ENCODE results near the gene ADISSP. TPM values are rescaled to one million over a fixed set of nuclear protein-coding genes. Genes with fewer than 3 reads are reported as not detected.
A peak's percentile ranks its signal among the peaks of the same experiment; 100 is the strongest.

The ADISSP gene
- total RNA-seq, 1 experiment from 2014 or later, result 95.8 TPM

DNA sequence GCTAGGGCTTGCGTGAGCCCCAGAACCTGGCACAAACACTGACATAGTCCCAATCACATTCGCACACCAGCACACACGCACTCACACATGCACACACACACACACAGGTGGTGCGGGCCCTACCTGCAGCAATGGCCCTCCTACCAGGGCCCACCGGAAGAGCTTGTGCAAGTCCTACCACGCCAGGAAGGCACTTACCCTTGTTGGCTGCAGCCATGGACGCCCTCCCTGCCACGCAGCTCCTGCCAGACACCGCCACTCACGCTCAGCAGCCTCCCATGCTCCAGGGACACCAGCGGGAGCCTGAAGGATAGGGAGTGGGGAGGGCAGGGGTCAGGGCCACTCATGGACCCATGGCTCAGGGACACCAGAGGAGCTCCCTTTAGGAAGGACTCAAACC is 7.7 kb downstream of the ADISSP start:
- no peak for DNase-seq (ENCODE audit: low spot score)
- in situ Hi-C loops (cut with HindIII; ENCODE audit: low sequenced_read_pairs), result no loop called here

DNA sequence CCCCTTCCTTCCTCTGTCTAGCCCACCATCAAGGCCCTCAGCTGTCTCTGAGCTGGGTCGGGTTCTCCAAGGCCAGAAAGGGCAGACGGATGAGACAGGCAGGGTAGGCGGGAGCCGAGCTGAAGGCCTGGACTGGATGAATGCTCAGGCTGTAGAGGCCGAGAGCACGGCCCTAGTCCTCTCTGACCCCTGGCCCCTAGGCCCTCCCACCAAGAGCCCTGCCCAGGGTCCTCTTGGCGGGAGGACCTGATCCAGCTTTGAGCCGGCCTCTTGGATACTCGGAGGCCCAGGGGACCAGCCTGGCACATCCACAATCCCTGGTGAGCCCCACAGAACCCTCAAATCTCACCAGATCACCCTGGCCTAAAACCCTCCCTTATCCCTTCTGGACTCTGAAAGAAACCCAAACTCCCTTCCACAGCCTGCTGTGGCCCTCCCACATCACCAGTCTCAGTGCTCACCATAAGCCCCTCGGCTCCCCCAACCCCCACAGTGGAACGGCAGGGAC is 8.2 kb downstream of the ADISSP start:
- in situ Hi-C loops (cut with HindIII; ENCODE audit: low sequenced_read_pairs), result no loop called here
- DNase-seq (ENCODE audit: low spot score), result no peak

DNA sequence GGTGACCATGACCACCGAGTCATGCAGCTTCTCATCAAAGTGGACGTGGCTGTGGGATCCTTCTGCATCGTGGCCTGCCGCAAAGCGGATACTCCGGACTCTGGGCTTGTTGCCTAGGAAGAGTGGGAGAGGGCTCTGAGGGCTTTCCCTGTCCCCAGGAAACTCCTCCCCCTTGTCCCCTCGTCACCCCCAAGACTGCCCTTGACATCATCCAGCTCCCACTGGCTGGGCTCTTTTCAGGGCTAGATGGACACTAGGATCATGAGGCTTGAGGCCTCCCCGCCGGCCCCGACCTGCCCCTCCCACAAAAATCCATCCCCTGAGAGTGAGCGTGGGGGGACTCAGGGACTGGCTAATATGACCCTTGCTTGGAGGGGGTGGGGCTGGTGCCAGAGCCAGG is 9.0 kb downstream of the ADISSP start:
- in situ Hi-C loops (cut with HindIII; ENCODE audit: low sequenced_read_pairs), result no loop called here
- no peak for DNase-seq (ENCODE audit: low spot score)

DNA sequence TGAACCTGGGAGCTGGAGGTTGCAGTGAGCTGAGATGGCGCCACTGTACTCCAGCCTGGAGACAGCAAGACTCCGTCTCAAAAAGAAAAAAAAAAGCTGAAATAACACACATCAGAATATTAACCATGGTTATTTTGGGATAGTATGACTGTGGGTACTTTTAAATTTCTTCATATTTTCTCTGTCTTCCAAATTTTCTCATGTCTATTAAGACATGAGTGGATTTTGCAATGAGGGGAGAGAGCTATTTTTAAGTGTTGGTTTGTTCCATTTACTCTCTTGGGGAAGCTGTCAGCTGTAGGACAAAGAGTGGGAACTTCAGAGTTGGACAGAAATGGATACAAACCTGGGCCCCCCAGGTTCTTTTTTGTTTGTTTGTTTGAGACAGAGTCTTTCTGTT is 10.3 kb downstream of the ADISSP start:
- in situ Hi-C loops (cut with HindIII; ENCODE audit: low sequenced_read_pairs), result no loop called here

DNA sequence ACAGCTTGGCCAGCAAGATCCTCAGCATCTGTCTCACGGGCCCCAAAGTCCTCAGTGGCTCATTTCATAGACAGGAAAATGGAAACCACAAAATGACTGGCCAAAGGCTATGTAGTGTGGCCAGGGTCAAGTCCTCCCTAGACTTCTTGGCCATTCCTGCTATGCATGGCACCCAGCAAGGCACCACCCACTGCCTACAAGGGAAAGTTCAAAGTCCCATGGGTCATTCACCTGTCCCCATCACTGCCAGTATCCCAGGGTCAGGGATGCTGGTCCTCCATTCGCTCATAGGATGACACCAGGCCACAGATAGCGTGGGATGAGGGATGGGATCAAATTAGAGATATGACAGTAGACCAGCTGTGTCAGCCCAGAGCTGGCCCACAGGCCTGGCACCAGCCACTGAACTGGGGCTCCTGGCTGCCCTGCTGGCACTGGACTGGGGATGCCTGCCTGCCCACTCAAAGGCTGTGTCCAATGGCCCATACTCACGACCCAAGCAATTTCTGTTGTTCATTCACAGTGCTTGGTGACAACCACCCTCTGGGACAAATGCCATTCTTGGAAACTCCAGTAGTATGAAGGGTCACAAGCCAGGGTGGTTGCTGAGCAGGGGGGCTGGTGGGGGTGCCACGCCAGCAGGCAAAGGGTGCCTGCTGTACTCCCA is 11.6 kb downstream of the ADISSP start:
- in situ Hi-C loops (cut with HindIII; ENCODE audit: low sequenced_read_pairs), result no loop called here
- DNase-seq (ENCODE audit: low spot score), result no peak

More for the DNA sequence above, 10.3 kb downstream of the ADISSP start:
- no peak for DNase-seq (ENCODE audit: low spot score)

DNA sequence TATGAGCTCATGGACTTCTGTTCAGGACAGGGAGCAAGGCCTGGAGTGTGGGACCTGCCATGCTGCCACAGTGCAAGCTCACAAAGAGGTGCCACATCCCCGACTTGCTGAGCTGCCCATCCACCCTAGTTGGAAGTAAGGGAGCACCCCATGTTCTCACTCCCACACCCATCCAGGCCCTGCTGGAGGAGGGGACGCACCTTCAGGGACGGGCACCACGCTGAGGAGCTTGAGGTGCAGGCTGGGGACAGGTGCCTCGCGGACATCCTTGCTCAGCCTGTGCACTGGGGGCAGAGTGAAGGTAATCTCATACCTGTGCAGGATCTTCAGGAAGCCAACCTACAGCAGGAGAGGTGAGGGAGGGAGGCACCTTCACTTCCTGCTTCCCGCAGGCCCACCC is 12.3 kb downstream of the ADISSP start:
- in situ Hi-C loops (cut with HindIII; ENCODE audit: low sequenced_read_pairs), result no loop called here
- no peak for DNase-seq (ENCODE audit: low spot score)

DNA sequence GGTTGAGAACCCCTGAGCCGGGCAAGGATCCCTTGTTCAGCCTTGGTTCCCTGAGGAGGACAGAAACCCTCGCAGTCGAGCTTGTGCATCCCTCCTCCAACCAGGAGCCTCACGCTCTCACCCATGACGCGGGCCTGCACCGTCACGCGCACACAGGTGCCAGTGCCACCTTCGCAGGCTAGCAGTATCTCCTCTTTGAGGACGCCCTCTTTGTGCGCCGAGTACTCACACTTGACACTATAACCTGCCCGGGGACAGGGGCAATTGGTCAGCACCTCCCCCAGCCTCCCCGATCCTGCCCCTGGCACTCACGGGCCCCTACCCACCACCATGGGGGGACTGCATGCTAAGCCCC is 13.3 kb downstream of the ADISSP start:
- DNase-seq (ENCODE audit: low spot score), result no peak

DNA sequence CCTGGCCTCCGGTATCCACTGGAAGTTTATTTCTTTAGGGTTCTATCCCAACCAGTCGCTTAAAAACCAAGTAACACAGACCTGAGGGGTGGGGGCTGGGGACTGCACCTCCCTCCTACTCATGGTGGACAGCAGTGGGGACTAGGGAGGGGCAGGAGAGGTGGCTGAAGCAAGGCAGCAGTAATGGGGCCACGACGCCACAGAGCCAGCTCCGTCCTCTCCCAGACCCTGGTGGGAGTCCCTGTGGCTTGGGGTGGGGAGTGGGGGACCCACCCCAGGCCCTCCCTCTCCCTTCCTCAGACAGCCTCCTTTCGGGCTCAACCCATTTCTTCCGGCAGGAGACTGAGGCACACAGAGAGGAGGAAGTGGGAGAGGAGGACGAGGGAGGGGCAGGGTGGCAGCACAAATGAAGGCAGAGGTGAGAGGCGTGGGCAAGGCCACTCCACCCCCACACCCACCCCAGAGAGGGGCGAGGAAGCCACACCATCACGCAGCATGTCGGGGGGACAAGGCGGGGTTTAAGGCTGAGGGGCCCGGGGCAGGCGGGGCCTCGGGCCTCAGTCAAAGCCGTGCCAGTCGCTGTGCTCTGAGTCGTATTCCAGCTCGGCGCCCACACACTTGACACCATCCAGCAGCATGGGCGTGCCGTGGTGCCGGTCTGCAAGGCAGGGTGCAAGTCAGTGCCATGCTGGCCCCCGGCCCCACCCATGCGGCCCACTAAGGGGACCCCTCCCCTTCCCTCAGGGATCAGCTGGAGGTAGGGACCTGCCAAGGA is 13.9 kb downstream of the ADISSP start:
- in situ Hi-C loops (cut with HindIII; ENCODE audit: low sequenced_read_pairs), result no loop called here

More for the DNA sequence above, 13.3 kb downstream of the ADISSP start:
- in situ Hi-C loops (cut with HindIII; ENCODE audit: low sequenced_read_pairs), result no loop called here

DNA sequence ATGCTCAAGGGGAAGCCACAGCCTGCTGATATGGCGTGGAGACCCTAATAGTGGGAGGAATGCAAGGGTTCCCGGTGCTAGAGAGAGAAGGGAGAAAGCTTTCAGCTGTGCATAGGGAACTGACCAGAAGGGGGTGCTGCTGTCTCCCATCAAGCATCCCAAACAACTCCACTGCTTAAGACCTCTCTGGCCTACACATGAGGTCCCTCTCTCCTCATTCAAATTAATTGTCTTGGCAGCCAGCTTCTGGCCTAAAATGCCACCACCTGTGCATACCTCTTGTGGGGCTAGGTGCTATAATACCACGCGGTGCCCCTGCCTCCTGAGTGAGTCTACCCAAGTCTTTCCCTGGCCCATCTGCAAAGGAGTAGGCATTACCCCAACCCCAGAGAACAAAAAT is 14.5 kb downstream of the ADISSP start:
- in situ Hi-C loops (cut with HindIII; ENCODE audit: low sequenced_read_pairs), result no loop called here
- DNase-seq (ENCODE audit: low spot score), result peak; percentile 63

More for the DNA sequence above, 13.9 kb downstream of the ADISSP start:
- no peak for DNase-seq (ENCODE audit: low spot score)

DNA sequence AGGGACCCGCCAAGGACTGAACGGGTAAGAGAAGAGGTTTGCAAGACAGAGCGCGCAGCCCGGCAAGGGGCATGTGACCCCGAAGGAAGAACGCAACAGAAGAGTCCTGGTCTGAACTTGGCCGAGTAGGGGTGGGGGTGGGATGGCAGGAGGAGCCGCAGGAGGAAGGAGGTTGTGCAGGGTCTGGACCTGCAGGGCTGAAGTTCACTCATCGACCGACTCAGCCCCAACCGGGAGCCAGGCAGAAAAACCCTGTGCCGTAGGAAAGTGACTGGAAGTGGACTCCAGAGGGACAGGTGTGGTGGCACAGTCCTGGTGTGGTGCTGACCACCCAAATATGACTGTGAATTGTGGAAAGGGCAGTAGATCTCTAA is 15.2 kb downstream of the ADISSP start:
- DNase-seq (ENCODE audit: low spot score), result no peak
- in situ Hi-C loops (cut with HindIII; ENCODE audit: low sequenced_read_pairs), result no loop called here

DNA sequence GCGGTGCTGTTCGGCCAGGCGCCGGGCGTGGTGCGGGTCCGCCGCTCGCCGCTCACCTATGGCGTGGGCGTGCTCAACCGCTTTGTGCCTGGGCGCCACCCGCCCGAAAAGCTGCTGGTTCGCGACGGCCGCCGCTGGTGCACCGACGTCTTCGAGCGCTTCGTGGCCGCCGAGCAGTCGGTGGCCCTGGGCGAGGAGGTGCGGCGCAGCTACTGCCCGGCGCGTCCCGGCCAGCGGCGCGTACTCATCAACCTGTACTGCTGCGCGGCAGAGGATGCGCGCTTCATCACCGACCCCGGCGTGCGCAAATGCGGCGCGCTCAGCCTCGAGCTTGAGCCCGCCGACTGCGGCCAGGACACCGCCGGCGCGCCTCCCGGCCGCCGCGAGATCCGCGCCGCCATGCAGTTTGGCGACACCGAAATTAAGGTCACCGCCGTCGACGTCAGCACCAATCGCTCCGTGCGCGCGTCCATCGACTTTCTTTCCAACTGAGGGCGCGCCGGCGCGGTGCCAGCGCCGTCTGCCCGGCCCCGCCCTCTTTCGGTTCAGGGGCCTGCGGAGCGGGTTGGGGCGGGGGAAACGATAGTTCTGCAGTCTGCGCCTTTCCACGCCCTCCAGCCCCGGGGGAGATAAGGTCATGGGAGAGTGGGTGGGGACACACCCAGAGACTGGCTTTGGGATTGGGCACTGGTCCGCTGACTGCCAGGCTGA is 15.7 kb downstream of the ADISSP start:
- in situ Hi-C loops (cut with HindIII; ENCODE audit: low sequenced_read_pairs), result no loop called here
- no peak for DNase-seq (ENCODE audit: low spot score)

DNA sequence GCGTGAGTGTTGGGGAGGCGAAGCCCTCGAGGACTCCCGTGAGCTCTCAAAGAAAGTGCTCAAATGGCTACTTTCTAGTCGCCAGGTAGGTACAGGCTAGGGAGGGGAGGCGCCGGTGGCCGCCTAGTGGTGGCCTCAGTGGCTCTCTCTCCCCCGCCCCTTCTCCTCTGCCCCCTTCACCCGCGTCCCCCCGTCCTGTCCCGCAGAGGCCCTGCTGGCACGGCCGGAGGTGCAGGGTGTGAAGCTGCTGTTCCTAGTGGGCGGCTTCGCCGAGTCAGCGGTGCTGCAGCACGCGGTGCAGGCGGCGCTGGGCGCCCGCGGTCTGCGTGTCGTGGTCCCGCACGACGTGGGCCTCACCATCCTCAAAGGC is 16.3 kb downstream of the ADISSP start:
- in situ Hi-C loops (cut with HindIII; ENCODE audit: low sequenced_read_pairs), result no loop called here
- no peak for DNase-seq (ENCODE audit: low spot score)

DNA sequence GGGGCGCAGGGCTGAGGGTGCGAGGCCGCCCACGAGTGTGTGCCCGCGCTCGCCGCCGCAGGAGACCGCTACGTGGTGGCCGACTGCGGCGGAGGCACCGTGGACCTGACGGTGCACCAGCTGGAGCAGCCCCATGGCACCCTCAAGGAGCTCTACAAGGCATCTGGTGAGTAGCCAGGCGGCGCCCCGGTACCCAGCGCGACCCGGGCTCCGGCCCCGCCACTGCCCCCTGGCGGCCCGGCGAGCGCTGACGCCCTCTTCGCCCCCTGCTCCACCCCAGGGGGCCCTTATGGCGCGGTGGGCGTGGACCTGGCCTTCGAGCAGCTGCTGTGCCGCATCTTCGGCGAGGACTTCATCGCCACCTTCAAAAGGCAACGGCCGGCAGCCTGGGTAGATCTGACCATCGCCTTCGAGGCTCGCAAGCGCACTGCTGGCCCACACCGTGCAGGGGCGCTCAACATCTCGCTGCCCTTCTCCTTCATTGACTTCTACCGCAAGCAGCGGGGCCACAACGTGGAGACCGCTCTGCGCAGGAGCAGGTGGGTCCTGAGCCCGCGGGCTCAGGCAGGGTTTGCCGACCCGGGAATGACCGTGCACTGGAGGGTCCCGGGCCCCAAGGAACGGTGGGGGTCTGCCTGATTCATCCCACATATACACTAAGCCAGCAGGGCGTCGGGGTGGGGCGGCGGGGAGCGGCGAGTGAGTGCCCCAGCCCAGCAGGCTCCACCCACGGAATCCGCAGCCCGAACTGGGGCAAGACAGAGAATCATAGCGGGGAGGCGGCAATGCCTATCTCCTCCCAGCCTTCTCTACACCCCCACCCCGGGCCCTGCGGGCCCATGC is 17.6 kb downstream of the ADISSP start:
- in situ Hi-C loops (cut with HindIII; ENCODE audit: low sequenced_read_pairs), result no loop called here
- no peak for DNase-seq (ENCODE audit: low spot score)

DNA sequence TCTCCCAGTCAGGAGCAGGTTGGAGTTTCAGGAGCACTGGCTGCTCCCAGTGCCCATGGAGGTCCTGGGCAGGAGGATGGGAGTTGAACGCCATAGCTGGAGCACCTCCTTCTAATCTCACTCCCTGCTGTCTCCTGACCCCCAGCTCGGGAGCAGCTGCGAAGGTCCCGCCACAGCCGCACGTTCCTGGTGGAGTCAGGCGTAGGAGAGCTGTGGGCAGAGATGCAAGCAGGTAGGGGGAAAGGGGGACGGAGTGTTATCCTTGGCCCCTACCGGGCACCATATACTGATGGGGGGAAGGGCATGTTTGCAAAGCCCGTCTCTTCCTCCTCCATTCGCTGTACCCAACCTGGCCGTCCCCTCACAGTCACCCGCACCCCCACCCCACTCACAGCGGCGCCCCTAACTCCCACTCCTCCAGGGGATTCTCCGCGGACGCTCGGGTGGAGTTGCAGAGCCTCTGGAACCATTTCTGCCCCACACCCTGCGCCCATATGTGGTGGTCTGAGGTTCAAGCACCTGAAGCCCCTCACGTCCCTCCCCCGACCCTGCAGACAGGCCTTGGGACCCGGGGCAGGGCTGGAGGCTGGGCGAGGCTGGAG is 18.4 kb downstream of the ADISSP start:
- DNase-seq (ENCODE audit: low spot score), result no peak

DNA sequence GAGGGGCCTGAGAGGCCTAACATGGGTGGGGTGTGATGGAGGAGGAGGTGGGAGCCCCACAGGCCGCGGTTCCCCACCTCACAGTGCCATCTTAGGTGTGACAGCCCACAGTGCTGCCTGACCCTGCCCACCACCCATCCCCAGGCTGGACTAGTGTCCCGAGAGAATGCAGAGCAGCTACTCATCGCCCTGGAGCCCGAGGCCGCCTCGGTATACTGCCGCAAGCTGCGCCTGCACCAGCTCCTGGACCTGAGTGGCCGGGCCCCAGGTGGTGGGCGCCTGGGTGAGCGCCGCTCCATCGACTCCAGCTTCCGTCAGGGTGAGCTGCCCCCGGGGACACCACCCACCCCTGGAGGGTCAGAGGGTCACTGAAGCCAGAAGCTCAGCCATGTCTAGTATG is 19.5 kb downstream of the ADISSP start:
- in situ Hi-C loops (cut with HindIII; ENCODE audit: low sequenced_read_pairs), result no loop called here
- no peak for DNase-seq (ENCODE audit: low spot score)

More for the DNA sequence above, 18.4 kb downstream of the ADISSP start:
- in situ Hi-C loops (cut with HindIII; ENCODE audit: low sequenced_read_pairs), result no loop called here

DNA sequence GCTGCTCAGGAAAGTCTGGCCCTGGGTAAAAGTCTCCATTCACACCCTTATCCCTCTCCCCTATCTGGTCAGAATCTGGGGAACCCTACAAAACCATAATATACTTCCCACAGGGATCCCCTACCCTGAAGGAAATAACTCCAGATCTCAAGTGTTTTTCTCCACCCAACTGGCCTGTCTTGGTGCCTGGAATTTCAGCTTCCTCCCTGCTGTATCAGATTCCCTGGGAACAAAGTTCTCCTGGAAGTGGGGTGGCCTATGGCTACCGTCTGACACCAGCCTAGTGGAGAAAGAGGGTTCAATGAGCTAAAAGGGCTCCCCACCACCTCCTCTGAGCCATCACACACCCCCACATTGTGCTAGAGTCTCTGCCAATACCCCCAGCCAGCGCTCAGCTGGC is 20.1 kb downstream of the ADISSP start:
- no peak for DNase-seq (ENCODE audit: low spot score)
- in situ Hi-C loops (cut with HindIII; ENCODE audit: low sequenced_read_pairs), result no loop called here

DNA sequence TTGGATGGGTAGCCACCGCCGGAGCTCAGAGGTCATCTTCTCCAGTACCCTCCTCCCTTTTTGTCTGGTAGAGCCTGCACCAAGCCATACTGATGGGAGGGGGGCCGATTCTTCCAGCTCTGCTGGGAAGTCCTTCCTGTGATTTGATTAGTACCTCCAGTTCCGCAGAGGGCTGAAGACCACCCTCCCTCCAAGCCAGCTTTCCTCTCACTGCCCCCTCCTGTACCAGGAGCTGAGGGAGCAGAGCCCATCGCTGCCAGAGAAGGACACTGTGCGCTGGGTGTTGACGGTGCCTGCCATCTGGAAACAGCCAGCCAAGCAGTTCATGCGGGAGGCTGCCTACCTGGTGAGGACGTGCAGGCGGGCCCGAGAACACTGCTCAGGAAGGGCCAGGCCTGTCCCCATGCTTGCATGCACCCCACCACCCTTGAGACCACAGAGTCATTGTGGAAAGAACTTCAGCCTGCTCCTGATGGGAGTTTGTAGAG is 21.8 kb downstream of the ADISSP start:
- DNase-seq (ENCODE audit: low spot score), result no peak
- in situ Hi-C loops (cut with HindIII; ENCODE audit: low sequenced_read_pairs), result no loop called here

DNA sequence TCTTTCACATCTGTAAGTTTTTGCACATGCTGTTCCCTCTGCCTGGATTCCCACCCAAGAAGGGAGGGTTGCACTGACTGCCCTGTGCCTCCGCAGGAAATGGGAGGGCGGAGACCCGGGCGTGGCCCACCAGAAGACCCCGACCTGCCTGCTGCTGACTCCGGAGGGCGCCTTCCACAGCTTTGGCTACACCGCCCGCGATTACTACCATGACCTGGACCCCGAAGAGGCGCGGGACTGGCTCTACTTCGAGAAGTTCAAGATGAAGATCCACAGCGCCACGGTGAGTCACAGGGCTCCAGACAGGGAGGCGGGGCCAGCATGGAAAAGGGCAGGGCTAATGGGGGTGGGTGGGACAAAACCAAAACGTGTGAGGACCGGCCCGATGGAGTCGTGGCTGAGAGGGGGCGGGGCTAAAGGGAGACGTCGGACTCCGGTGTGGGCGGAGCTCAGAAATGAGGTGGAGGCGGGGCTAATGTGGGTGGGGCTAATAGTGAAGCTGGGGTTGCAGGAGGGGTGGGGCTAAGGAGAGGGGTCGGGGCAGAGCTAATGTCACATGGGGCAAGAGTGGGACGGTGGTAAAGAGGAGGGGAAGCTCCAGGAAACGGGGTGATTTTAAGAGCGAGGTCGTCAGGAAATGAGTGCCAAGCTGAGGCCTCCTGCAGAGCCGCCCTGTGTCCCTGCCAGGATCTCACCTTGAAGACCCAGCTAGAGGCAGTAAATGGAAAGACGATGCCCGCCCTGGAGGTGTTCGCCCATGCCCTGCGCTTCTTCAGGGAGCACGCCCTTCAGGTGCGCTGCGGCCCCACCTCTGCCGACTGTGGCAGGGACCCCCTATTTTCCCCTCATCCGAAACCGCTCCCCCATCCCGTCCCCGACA is 22.5 kb downstream of the ADISSP start:
- in situ Hi-C loops (cut with HindIII; ENCODE audit: low sequenced_read_pairs), result no loop called here
- no peak for DNase-seq (ENCODE audit: low spot score)

Measured in G401 (cell line).